Small intestine (tissue), 16 donors: ENCODE data around the gene FADS1. TPM values are rescaled to one million over a fixed set of nuclear protein-coding genes. Genes with fewer than 3 reads are reported as not detected.

ENCODE experiments used
- DNase-seq, 2 donors: peaks; one replicate each; pipeline versions ENCODE4 v3.0.0 to v3.0.0-alpha.2; 2013
- FAIRE-seq: peaks from 2 replicates; lab custom pipeline; 2012; peaks lifted over from hg19 to GRCh38; lab: Jason Lieb, UNC
- H3K27ac ChIP-seq, 3 donors: one replicate each; pipeline ENCODE4 v1.5.1; 2013; ENCODE audit warnings: low read length in 2 of 3, mild to moderate bottlenecking in 2 of 3, control low read depth in 1 of 3, inconsistent platforms in 1 of 3, low read depth in 1 of 3, moderate library complexity in 1 of 3
- H3K27me3 ChIP-seq, 3 donors: one replicate each; pipeline ENCODE4 v1.6.1; 2013; ENCODE audit warnings: low read length in 3 of 3, inconsistent platforms in 1 of 3; ENCODE audit not compliant: control insufficient read depth in 3 of 3, insufficient read depth in 3 of 3
- H3K36me3 ChIP-seq, 3 donors: one replicate each; pipeline ENCODE4 v1.6.1; 2013; ENCODE audit warnings: low read length in 3 of 3, inconsistent platforms in 1 of 3, low read depth in 1 of 3, mild to moderate bottlenecking in 1 of 3, moderate library complexity in 1 of 3; ENCODE audit not compliant: control insufficient read depth in 3 of 3, insufficient read depth in 2 of 3
- H3K4me1 ChIP-seq, 3 donors: one replicate each; pipeline ENCODE4 v1.6.1; 2013; ENCODE audit warnings: low read length in 2 of 3, inconsistent platforms in 1 of 3, low read depth in 1 of 3, mild to moderate bottlenecking in 1 of 3, moderate library complexity in 1 of 3; ENCODE audit not compliant: control insufficient read depth in 3 of 3, insufficient read depth in 2 of 3
- H3K4me3 ChIP-seq, 3 donors: one replicate each; pipeline ENCODE4 v1.5.1; 2013; ENCODE audit warnings: low read length in 3 of 3, control low read depth in 1 of 3, inconsistent platforms in 1 of 3, low read depth in 1 of 3, mild to moderate bottlenecking in 1 of 3, moderate library complexity in 1 of 3
- H3K9me3 ChIP-seq, 2 donors: one replicate each; pipeline ENCODE4 v1.6.1; 2013; ENCODE audit warnings: low read depth in 1 of 2, low read length in 1 of 2; ENCODE audit not compliant: control insufficient read depth in 2 of 2, insufficient read depth in 1 of 2
- WGBS, 3 donors: extraction: QIAGEN DNeasy Blood & Tissue Kit; methylation state at CpG; one replicate each; pipeline ENCODE4 v1.1.7; 2013; 5-methylcytosine and 5-hydroxymethylcytosine counted together
- long read RNA-seq, 10 donors: transcript quantifications; one replicate each; lab custom pipeline, GENCODE V29; 2026
- polyA plus RNA-seq, 4 donors: library from polyadenylated mRNA; stranded (reverse) in 3 of 4; unstranded in 1 of 4; fragments of 200-250 nt in 3 of 4; fragments of 120-200 nt in 1 of 4; gene quantifications; one replicate each; pipeline versions ENCODE4 v1.2.1 to v1.2.3, GENCODE V29; 2013
- donor health status: healthy with polysubstance abuse.
- donor health status: control.
- donor health status: control.
- donor health status: Bipolar disorder and iron deficiency.
- donor health status: healthy.

Gene FADS1
- 10 to 100 TPM in 1 of 4 donors, 1 to 10 TPM in 1, under 1 TPM in 2; 0.45 to 15.9 (median 2.1) TPM for polyA plus RNA-seq
- long read RNA-seq, donor 1, full-length matches to known transcripts: 1 of 1 reads
- long read RNA-seq, donor 1, partial matches to known transcripts: 0 of 1 reads
- long read RNA-seq, donor 1, other reads (novel, unspliced or antisense): 0 of 1 reads
- long read RNA-seq, donor 2: 0 reads
- long read RNA-seq, donor 3, partial matches to known transcripts: 0 of 1 reads
- long read RNA-seq, donor 3, other reads (novel, unspliced or antisense): 0 of 1 reads
- long read RNA-seq, donor 4: 0 reads
- long read RNA-seq, donor 5, full-length matches to known transcripts: 1 of 1 reads
- long read RNA-seq, donor 5, partial matches to known transcripts: 0 of 1 reads
- long read RNA-seq, donor 5, other reads (novel, unspliced or antisense): 0 of 1 reads
- long read RNA-seq, donor 6, full-length matches to known transcripts: 2 of 2 reads
- long read RNA-seq, donor 6, partial matches to known transcripts: 0 of 2 reads
- long read RNA-seq, donor 6, other reads (novel, unspliced or antisense): 0 of 2 reads
- long read RNA-seq, donor 7: 0 reads
- long read RNA-seq, donor 8, full-length matches to known transcripts: 1 of 1 reads
- long read RNA-seq, donor 8, partial matches to known transcripts: 0 of 1 reads
- long read RNA-seq, donor 8, other reads (novel, unspliced or antisense): 0 of 1 reads
- long read RNA-seq, donor 9: 0 reads
- long read RNA-seq, donor 10, full-length matches to known transcripts: 6 of 25 reads
- long read RNA-seq, donor 10, partial matches to known transcripts: 0 of 25 reads
- long read RNA-seq, donor 10, other reads (novel, unspliced or antisense): 19 of 25 reads

- peaks cover 0 to 2% of the 10 kb centered on the region in 2 donors for H3K9me3 ChIP-seq
- peaks cover 0 to 43% (median 0%) of the 10 kb centered on the region in 3 donors for H3K27me3 ChIP-seq
- peaks cover 0 to 6% (median 0%) of the 10 kb centered on the region in 3 donors for H3K36me3 ChIP-seq
- H3K4me3 ChIP-seq: peak within 1 kb of the TSS; percentile 39 to 64 (median 49)
- no peak for FAIRE-seq
- peaks cover 0 to 27% (median 6%) of the 10 kb centered on the region in 3 donors for H3K4me1 ChIP-seq
- DNase-seq: peak; percentile 56 to 83
- WGBS, 3 donors: 1 to 2% (median 1%) methylated on average over 48 to 73 of the region's 73 CpGs
- H3K27ac ChIP-seq: peak within 1 kb of the TSS; percentile 56 to 99 (median 81)
These were observed at the start of gene FADS1 for GRCh38 chr11:61816736-61817455. TSS of gene FADS1 (minus strand) at chr11:61817003. CDS start at chr11:61816929, 74 bp downstream.

- WGBS, 3 donors: 77 to 86% (median 80%) methylated on average over 18 of the region's 18 CpGs
- Histone ChIP-seq H3K4me1 (peaks cover 0 to 24% (median 0%) of the 10 kb centered on the region in 3 donors), H3K9me3 (no peaks in the 10 kb centered on the region), H3K36me3 (peaks cover 0 to 26% (median 4%) of the 10 kb centered on the region in 3 donors), H3K27me3 (peaks cover 0 to 7% (median 0%) of the 10 kb centered on the region in 3 donors), H3K4me3 (no peak overlapping the region), H3K27ac (no peak overlapping the region)
- FAIRE-seq: no peak
- no peak for DNase-seq
These were observed 49.6 kb upstream of the FADS1 start for GRCh38 chr11:61866231-61866957.

GRCh38 chr11:61864814-61865775 is 48.3 kb upstream of the FADS1 start:
- Histone ChIP-seq H3K4me3 (no peak overlapping the region), H3K36me3 (peaks cover 0 to 32% (median 4%) of the 10 kb centered on the region in 3 donors), H3K27me3 (no peaks in the 10 kb centered on the region), H3K4me1 (peaks cover 0 to 15% (median 0%) of the 10 kb centered on the region in 3 donors), H3K27ac (no peak overlapping the region), H3K9me3 (no peaks in the 10 kb centered on the region)
- 92 to 95% (median 95%) methylated on average over 20 of the region's 20 CpGs for WGBS, 3 donors
- DNase-seq (no peak), FAIRE-seq (no peak)

- no peak for DNase-seq
- Histone ChIP-seq H3K36me3 (peaks cover 0 to 34% (median 4%) of the 10 kb centered on the region in 3 donors), H3K9me3 (no peaks in the 10 kb centered on the region), H3K4me1 (peaks cover 0 to under 1% (median 0%) of the 10 kb centered on the region in 3 donors), H3K4me3 (no peak overlapping the region), H3K27me3 (no peaks in the 10 kb centered on the region), H3K27ac (no peak overlapping the region)
- 89 to 92% (median 90%) methylated on average over 13 of the region's 13 CpGs for WGBS, 3 donors
- FAIRE-seq: no peak
These were observed 46.8 kb upstream of the FADS1 start for GRCh38 chr11:61863548-61864081.

- no peaks in the 10 kb centered on the region for H3K27me3 ChIP-seq
- no peak for FAIRE-seq
- 90 to 95% (median 92%) methylated on average over 18 of the region's 18 CpGs for WGBS, 3 donors
- H3K27ac ChIP-seq: no peak overlapping the region
- H3K4me3 ChIP-seq: no peak overlapping the region
- no peak for DNase-seq
- peaks cover 0 to 35% (median 4%) of the 10 kb centered on the region in 3 donors for H3K36me3 ChIP-seq
- H3K9me3 ChIP-seq: no peaks in the 10 kb centered on the region
- H3K4me1 ChIP-seq: no peaks in the 10 kb centered on the region
These were observed 46.1 kb upstream of the FADS1 start for GRCh38 chr11:61862714-61863547.

- no peaks in the 10 kb centered on the region for H3K27me3 ChIP-seq
These were observed 44.8 kb upstream of the FADS1 start for GRCh38 chr11:61861634-61862033.

More at GRCh38 chr11:61861634-61862033, 44.8 kb upstream of the FADS1 start:
- Histone ChIP-seq H3K9me3 (no peaks in the 10 kb centered on the region), H3K4me1 (no peaks in the 10 kb centered on the region), H3K36me3 (peaks cover 0 to 46% (median 6%) of the 10 kb centered on the region in 3 donors), H3K4me3 (no peak overlapping the region), H3K27ac (no peak overlapping the region)
- WGBS, 3 donors: 66 to 79% (median 68%) methylated on average over 9 of the region's 9 CpGs
- FAIRE-seq: no peak
- DNase-seq: no peak
